ENCODE results near the gene ATM. TPM values are rescaled to one million over a fixed set of nuclear protein-coding genes. Genes with fewer than 3 reads are reported as not detected.

ATM gene
- total RNA-seq, 1 experiment from 2014 or later = 529 TPM

- peaks cover 9% of the 10 kb centered on the region; the same call in 1 of the 2 replicates for H4K20me1 ChIP-seq (ENCODE audit: insufficient read depth, low read depth, low read length)
- H3K36me3 ChIP-seq (ENCODE audit: insufficient read depth, low read length) = peaks cover 88% of the 10 kb centered on the region
- no peak overlapping the region for H3K4me2 ChIP-seq (ENCODE audit: low read depth, low read length, poor library complexity, severe bottlenecking)
- no peak overlapping the region for H2AFZ ChIP-seq (ENCODE audit: low read length)
- no peak overlapping the region for H3K4me3 ChIP-seq (ENCODE audit: low read length)
- no peaks in the 10 kb centered on the region for H3K27me3 ChIP-seq (ENCODE audit: low read length)
- no peak for DNase-seq
- H3K9ac ChIP-seq (ENCODE audit: low read length) = no peak overlapping the region
- no peak overlapping the region for H3K27ac ChIP-seq (ENCODE audit: low read length)
- H3K4me1 ChIP-seq (ENCODE audit: low read length) = peaks cover 66% of the 10 kb centered on the region
- no peaks in the 10 kb centered on the region for H3K9me2 ChIP-seq (replicated peaks; ENCODE audit: insufficient read depth, low read length)
- peaks cover 8% of the 10 kb centered on the region for H3K9me3 ChIP-seq (ENCODE audit: low read length)
- peaks cover 99% of the 10 kb centered on the region for H3K79me2 ChIP-seq (ENCODE audit: low read length)
Observed at GRCh38 chr11:108199446-108200321, 23.2 kb upstream of the ATM start.

- no peak overlapping the region for H3K9ac ChIP-seq (ENCODE audit: low read length)
- no peak overlapping the region for H2AFZ ChIP-seq (ENCODE audit: low read length)
- no peaks in the 10 kb centered on the region for H3K9me2 ChIP-seq (replicated peaks; ENCODE audit: insufficient read depth, low read length)
- DNase-seq = peak; percentile 92
- H3K9me3 ChIP-seq (ENCODE audit: low read length) = peaks cover 33% of the 10 kb centered on the region
- peak overlapping the region; percentile 1 for H3K4me2 ChIP-seq (ENCODE audit: low read depth, low read length, poor library complexity, severe bottlenecking)
- H3K4me1 ChIP-seq (ENCODE audit: low read length) = peaks cover 34% of the 10 kb centered on the region
- peak overlapping the region; percentile 14 for H3K27ac ChIP-seq (ENCODE audit: low read length)
- peaks cover 88% of the 10 kb centered on the region for H3K36me3 ChIP-seq (ENCODE audit: insufficient read depth, low read length)
- H3K27me3 ChIP-seq (ENCODE audit: low read length) = no peaks in the 10 kb centered on the region
- peaks cover 100% of the 10 kb centered on the region for H3K79me2 ChIP-seq (ENCODE audit: low read length)
- H4K20me1 ChIP-seq (ENCODE audit: insufficient read depth, low read depth, low read length) = peaks cover 9% of the 10 kb centered on the region; the same call in 1 of the 2 replicates
- H3K4me3 ChIP-seq (ENCODE audit: low read length) = no peak overlapping the region
Observed at GRCh38 chr11:108203075-108203474, 19.8 kb upstream of the ATM start.

- H3K9ac ChIP-seq (ENCODE audit: low read length) = no peak overlapping the region
- H3K79me2 ChIP-seq (ENCODE audit: low read length) = peaks cover 100% of the 10 kb centered on the region
- H3K27ac ChIP-seq (ENCODE audit: low read length) = no peak overlapping the region
- H4K20me1 ChIP-seq (ENCODE audit: insufficient read depth, low read depth, low read length) = peaks cover 9% of the 10 kb centered on the region; the same call in 1 of the 2 replicates
- H3K4me1 ChIP-seq (ENCODE audit: low read length) = peaks cover 27% of the 10 kb centered on the region
- no peak for DNase-seq
- peaks cover 41% of the 10 kb centered on the region for H3K9me3 ChIP-seq (ENCODE audit: low read length)
- no peaks in the 10 kb centered on the region for H3K27me3 ChIP-seq (ENCODE audit: low read length)
- H2AFZ ChIP-seq (ENCODE audit: low read length) = no peak overlapping the region
- no peaks in the 10 kb centered on the region for H3K9me2 ChIP-seq (replicated peaks; ENCODE audit: insufficient read depth, low read length)
- peaks cover 91% of the 10 kb centered on the region for H3K36me3 ChIP-seq (ENCODE audit: insufficient read depth, low read length)
- H3K4me2 ChIP-seq (ENCODE audit: low read depth, low read length, poor library complexity, severe bottlenecking) = no peak overlapping the region
- H3K4me3 ChIP-seq (ENCODE audit: low read length) = no peak overlapping the region; the same call in 1 of the 2 replicates
Observed at GRCh38 chr11:108204376-108204775, 18.5 kb upstream of the ATM start.

DNA sequence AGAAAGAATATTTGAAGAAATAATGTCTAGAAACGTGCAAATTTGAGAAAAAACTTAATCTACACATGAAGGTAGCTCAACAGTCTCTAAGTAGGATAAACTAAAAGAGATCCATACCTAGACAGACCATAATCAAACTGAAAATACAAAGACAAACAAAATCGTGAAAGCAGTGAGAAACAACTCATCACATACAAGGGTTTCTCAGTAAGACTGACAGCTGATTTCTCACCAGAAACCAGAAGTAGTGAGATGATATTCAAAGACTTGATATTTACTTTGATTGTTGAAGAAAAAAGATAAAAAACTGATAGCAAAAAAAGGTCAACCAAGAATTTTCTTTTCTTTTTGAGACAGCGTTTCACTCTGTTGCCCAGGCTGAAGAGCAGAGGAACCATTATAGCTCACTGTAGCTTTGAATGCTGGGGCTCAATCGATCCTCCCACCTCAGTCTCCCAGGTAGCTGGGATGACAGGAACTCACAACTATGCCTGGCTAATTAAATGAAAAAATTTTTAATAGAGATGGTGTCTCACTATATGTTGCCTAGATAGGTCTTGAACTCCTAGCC, 17.9 kb upstream of the ATM start:
- Histone ChIP-seq H3K79me2 (ENCODE audit: low read length) (peaks cover 100% of the 10 kb centered on the region), H3K4me1 (ENCODE audit: low read length) (peaks cover 27% of the 10 kb centered on the region), H3K9me2 (replicated peaks; ENCODE audit: insufficient read depth, low read length) (no peaks in the 10 kb centered on the region), H3K4me3 (ENCODE audit: low read length) (no peak overlapping the region), H3K27ac (ENCODE audit: low read length) (no peak overlapping the region), H3K9ac (ENCODE audit: low read length) (no peak overlapping the region), H2AFZ (ENCODE audit: low read length) (no peak overlapping the region), H3K27me3 (ENCODE audit: low read length) (no peaks in the 10 kb centered on the region), H3K9me3 (ENCODE audit: low read length) (peaks cover 41% of the 10 kb centered on the region), H4K20me1 (ENCODE audit: insufficient read depth, low read depth, low read length) (peaks cover 6% of the 10 kb centered on the region; the same call in 1 of the 2 replicates), H3K36me3 (ENCODE audit: insufficient read depth, low read length) (peaks cover 91% of the 10 kb centered on the region), H3K4me2 (ENCODE audit: low read depth, low read length, poor library complexity, severe bottlenecking) (no peak overlapping the region)
- no peak for DNase-seq

DNA sequence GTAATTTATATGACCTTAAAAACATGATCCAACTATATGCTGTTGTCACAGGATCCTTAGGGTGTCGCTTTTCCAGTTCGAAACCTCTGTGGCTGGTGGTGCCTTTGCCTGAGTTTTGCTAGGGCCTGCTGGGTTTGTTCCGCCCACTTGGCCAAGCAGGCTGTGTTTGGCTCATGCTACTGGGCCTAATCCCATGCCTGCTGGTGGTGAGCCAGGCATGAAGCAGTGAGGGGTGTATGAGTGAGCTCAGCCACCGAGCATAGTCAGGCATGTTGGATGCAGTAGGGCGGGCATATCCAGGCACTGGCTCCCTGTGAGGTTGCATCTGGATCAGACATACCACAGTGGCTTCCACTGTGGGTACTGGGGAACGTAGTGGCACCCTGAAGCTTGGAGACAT, 16.7 kb upstream of the ATM start:
- Histone ChIP-seq H3K4me1 (ENCODE audit: low read length) (peaks cover 22% of the 10 kb centered on the region), H3K9ac (ENCODE audit: low read length) (no peak overlapping the region), H3K27ac (ENCODE audit: low read length) (no peak overlapping the region), H2AFZ (ENCODE audit: low read length) (no peak overlapping the region), H4K20me1 (ENCODE audit: insufficient read depth, low read depth, low read length) (0 out of 2 replicates have a peak, but pooled peaks cover 5% of the 10 kb centered on the region), H3K27me3 (ENCODE audit: low read length) (no peaks in the 10 kb centered on the region), H3K36me3 (ENCODE audit: insufficient read depth, low read length) (peaks cover 94% of the 10 kb centered on the region), H3K9me2 (replicated peaks; ENCODE audit: insufficient read depth, low read length) (no peaks in the 10 kb centered on the region), H3K4me3 (ENCODE audit: low read length) (no peak overlapping the region), H3K79me2 (ENCODE audit: low read length) (peaks cover 100% of the 10 kb centered on the region), H3K4me2 (ENCODE audit: low read depth, low read length, poor library complexity, severe bottlenecking) (no peak overlapping the region), H3K9me3 (ENCODE audit: low read length) (peaks cover 41% of the 10 kb centered on the region)
- no peak for DNase-seq

GRCh38 chr11:108206969-108207682, 15.7 kb upstream of the ATM start:
- H3K27me3 ChIP-seq (ENCODE audit: low read length) = no peaks in the 10 kb centered on the region
- no peaks in the 10 kb centered on the region for H3K9me2 ChIP-seq (replicated peaks; ENCODE audit: insufficient read depth, low read length)
- H4K20me1 ChIP-seq (ENCODE audit: insufficient read depth, low read depth, low read length) = 0 out of 2 replicates have a peak, but pooled peaks cover 3% of the 10 kb centered on the region
- peaks cover 44% of the 10 kb centered on the region for H3K9me3 ChIP-seq (ENCODE audit: low read length)
- H3K36me3 ChIP-seq (ENCODE audit: insufficient read depth, low read length) = peaks cover 95% of the 10 kb centered on the region
- no peak overlapping the region for H3K27ac ChIP-seq (ENCODE audit: low read length)
- peaks cover 100% of the 10 kb centered on the region for H3K79me2 ChIP-seq (ENCODE audit: low read length)
- no peak overlapping the region for H3K9ac ChIP-seq (ENCODE audit: low read length)
- H3K4me3 ChIP-seq (ENCODE audit: low read length) = no peak overlapping the region
- no peak for DNase-seq
- H2AFZ ChIP-seq (ENCODE audit: low read length) = no peak overlapping the region
- H3K4me1 ChIP-seq (ENCODE audit: low read length) = peaks cover 17% of the 10 kb centered on the region
- H3K4me2 ChIP-seq (ENCODE audit: low read depth, low read length, poor library complexity, severe bottlenecking) = no peak overlapping the region

DNA sequence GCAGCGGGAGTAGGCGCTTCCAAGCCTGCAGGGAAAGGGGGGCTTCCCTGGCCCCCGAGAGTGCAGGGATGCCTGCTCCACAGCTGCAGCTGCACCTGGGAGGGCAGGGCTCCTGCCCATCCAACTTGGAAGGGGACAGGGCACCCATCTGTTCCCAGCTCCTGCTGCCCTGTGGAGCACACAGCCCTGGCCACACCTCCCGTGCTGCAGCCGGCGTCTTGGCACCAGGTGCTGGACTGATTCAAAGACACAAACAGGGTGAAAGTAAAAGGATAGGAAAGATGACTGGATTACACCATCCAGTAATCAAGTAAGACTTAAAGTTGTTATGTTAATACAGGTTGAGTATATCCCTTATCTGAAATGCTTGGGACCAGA, 15.2 kb upstream of the ATM start:
- Histone ChIP-seq H3K9ac (ENCODE audit: low read length) (no peak overlapping the region), H3K9me3 (ENCODE audit: low read length) (peaks cover 44% of the 10 kb centered on the region), H3K4me1 (ENCODE audit: low read length) (peaks cover 17% of the 10 kb centered on the region), H3K27ac (ENCODE audit: low read length) (no peak overlapping the region), H2AFZ (ENCODE audit: low read length) (no peak overlapping the region), H3K4me3 (ENCODE audit: low read length) (no peak overlapping the region), H3K4me2 (ENCODE audit: low read depth, low read length, poor library complexity, severe bottlenecking) (no peak overlapping the region), H3K9me2 (replicated peaks; ENCODE audit: insufficient read depth, low read length) (no peaks in the 10 kb centered on the region), H3K79me2 (ENCODE audit: low read length) (peaks cover 100% of the 10 kb centered on the region), H4K20me1 (ENCODE audit: insufficient read depth, low read depth, low read length) (no peaks in the 10 kb centered on the region), H3K36me3 (ENCODE audit: insufficient read depth, low read length) (peaks cover 95% of the 10 kb centered on the region), H3K27me3 (ENCODE audit: low read length) (no peaks in the 10 kb centered on the region)
- DNase-seq = no peak

GRCh38 chr11:108210441-108210840, 12.4 kb upstream of the ATM start:
- no peak overlapping the region for H3K27ac ChIP-seq (ENCODE audit: low read length)
- H3K9ac ChIP-seq (ENCODE audit: low read length) = no peak overlapping the region
- peaks cover 92% of the 10 kb centered on the region for H3K36me3 ChIP-seq (ENCODE audit: insufficient read depth, low read length)
- no peak overlapping the region for H2AFZ ChIP-seq (ENCODE audit: low read length)
- H3K9me2 ChIP-seq (replicated peaks; ENCODE audit: insufficient read depth, low read length) = no peaks in the 10 kb centered on the region
- no peaks in the 10 kb centered on the region for H3K27me3 ChIP-seq (ENCODE audit: low read length)
- H3K4me2 ChIP-seq (ENCODE audit: low read depth, low read length, poor library complexity, severe bottlenecking) = no peak overlapping the region
- no peaks in the 10 kb centered on the region for H4K20me1 ChIP-seq (ENCODE audit: insufficient read depth, low read depth, low read length)
- peaks cover 37% of the 10 kb centered on the region for H3K9me3 ChIP-seq (ENCODE audit: low read length)
- peaks cover 100% of the 10 kb centered on the region for H3K79me2 ChIP-seq (ENCODE audit: low read length)
- no peak overlapping the region for H3K4me3 ChIP-seq (ENCODE audit: low read length)
- no peaks in the 10 kb centered on the region for H3K4me1 ChIP-seq (ENCODE audit: low read length)
- no peak for DNase-seq

All from Karpas-422 (cell line).